Neutrophil (primary cell): Measurements from ENCODE around the gene ZNF738.
"Not testable (repeated sequence)": the region's sequence is repeated elsewhere in the genome, so short reads cannot be mapped to it uniquely, and the experiment has no call there.

Experiments used
- H3K27ac ChIP-seq: fragments of 200-600 bp; sonication (generic); 2 replicates; pipeline ENCODE4 v1.5.1; 2016; ENCODE audit warnings: mild to moderate bottlenecking, moderate library complexity
- H3K27me3 ChIP-seq: fragments of 200-600 bp; sonication (generic); 2 replicates; pipeline ENCODE4 v1.6.0; 2016; ENCODE audit warnings: mild to moderate bottlenecking
- H3K36me3 ChIP-seq: fragments of 200-600 bp; sonication (generic); 2 replicates; pipeline ENCODE4 v1.5.1; 2017
- H3K4me1 ChIP-seq, 2 experiments: fragments of 200-600 bp in 1 of 2; sonication (generic) in 1 of 2; 1 replicate in 1 of 2; 2 replicates in 1 of 2; pipeline versions ENCODE4 v1.5.1 to v1.6.1; 2013 to 2016; ENCODE audit warnings: low read depth in 1 of 2, low read length in 1 of 2, mild to moderate bottlenecking in 1 of 2, moderate library complexity in 1 of 2; ENCODE audit not compliant: control insufficient read depth in 1 of 2, insufficient read depth in 1 of 2
- H3K4me3 ChIP-seq, 2 experiments: fragments of 200-600 bp in 1 of 2; sonication (generic) in 1 of 2; 1 replicate in 1 of 2; 2 replicates in 1 of 2; pipeline ENCODE4 v1.5.1; 2013 to 2016; ENCODE audit warnings: low read depth in 1 of 2, low read length in 1 of 2, mild to moderate bottlenecking in 1 of 2, moderate library complexity in 1 of 2
- H3K9me3 ChIP-seq: fragments of 200-600 bp; sonication (generic); 2 replicates; pipeline ENCODE4 v1.5.1; 2016
- TF ChIP-seq, protein P1 (sequence below): fragments of 200-600 bp; sonication (generic); IDR thresholded peaks from 2 replicates; pipeline ENCODE4 v1.5.1; 2016; ENCODE audit warnings: antibody characterized with exemption

ZNF738 gene

GRCh38 chr19:21335721-21336120, 23.1 kb upstream of the ZNF738 start:
- TF ChIP-seq, protein P1, sequence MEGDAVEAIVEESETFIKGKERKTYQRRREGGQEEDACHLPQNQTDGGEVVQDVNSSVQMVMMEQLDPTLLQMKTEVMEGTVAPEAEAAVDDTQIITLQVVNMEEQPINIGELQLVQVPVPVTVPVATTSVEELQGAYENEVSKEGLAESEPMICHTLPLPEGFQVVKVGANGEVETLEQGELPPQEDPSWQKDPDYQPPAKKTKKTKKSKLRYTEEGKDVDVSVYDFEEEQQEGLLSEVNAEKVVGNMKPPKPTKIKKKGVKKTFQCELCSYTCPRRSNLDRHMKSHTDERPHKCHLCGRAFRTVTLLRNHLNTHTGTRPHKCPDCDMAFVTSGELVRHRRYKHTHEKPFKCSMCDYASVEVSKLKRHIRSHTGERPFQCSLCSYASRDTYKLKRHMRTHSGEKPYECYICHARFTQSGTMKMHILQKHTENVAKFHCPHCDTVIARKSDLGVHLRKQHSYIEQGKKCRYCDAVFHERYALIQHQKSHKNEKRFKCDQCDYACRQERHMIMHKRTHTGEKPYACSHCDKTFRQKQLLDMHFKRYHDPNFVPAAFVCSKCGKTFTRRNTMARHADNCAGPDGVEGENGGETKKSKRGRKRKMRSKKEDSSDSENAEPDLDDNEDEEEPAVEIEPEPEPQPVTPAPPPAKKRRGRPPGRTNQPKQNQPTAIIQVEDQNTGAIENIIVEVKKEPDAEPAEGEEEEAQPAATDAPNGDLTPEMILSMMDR, result no peak
- H3K36me3 ChIP-seq, result no peaks in the 10 kb centered on the region
- no peaks in the 10 kb centered on the region for H3K27me3 ChIP-seq
- H3K9me3 ChIP-seq, result peaks cover 12% of the 10 kb centered on the region
- no peaks in the 10 kb centered on the region for H3K4me1 ChIP-seq
- no peak overlapping the region for H3K4me3 ChIP-seq
- H3K27ac ChIP-seq, result no peak overlapping the region

DNA sequence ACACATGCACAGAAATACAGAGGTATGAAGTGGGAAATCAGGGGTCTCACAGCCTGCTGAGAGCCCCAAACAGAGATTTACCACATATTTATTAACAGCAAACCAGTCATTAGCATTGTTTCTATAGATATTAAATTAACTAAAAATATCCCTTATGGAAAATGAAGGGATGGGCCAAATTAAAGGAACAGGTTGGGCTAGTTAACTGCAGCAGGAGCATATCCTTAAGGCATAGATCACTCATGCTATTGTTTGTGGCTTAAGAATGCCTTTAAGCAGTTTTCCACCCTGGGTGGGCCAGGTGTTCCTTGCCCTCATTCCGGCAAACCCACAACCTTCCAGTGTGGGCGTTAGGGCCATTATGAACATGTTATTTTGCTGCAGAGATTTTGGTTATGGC, 14.0 kb upstream of the ZNF738 start:
- H3K36me3 ChIP-seq, H3K4me3 ChIP-seq, H3K27me3 ChIP-seq, H3K27ac ChIP-seq, H3K9me3 ChIP-seq, H3K4me1 ChIP-seq: not testable (repeated sequence)

DNA sequence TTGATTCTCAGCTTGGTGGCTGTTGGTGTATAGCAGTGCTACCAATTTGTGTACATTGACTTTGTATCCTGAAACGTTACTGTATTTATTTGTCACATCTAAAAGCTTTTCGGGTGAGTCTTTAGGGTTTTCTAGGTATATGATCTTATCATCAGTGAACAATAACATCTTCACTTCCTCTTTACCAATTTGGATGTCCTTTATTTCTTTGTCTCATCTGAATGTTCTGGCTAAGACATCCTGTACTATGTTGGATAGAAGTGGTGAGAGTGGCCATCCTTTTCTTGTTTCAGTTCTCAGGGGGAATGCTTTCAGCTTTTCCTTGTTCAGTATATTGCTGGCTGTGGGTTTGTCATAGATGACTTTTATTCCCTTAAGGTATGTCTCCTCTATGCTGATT, 6.0 kb upstream of the ZNF738 start:
- Histone ChIP-seq H3K4me3 (no peak overlapping the region), H3K4me1 (no peaks in the 10 kb centered on the region), H3K36me3 (no peaks in the 10 kb centered on the region), H3K27me3 (no peaks in the 10 kb centered on the region), H3K9me3 (no peaks in the 10 kb centered on the region), H3K27ac (no peak overlapping the region)
- TF ChIP-seq, protein P1, result no peak

- no peak overlapping the region for H3K4me3 ChIP-seq
- no peak overlapping the region for H3K27ac ChIP-seq
- TF ChIP-seq, protein P1, result no peak
- H3K36me3 ChIP-seq, result peaks cover 6% of the 10 kb centered on the region
- H3K27me3 ChIP-seq, result no peaks in the 10 kb centered on the region
- peaks cover 6 to 10% of the 10 kb centered on the region in 2 experiments for H3K4me1 ChIP-seq
- no peaks in the 10 kb centered on the region for H3K9me3 ChIP-seq
These were observed 3.5 kb downstream of the ZNF738 start for GRCh38 chr19:21362291-21362690.

- Histone ChIP-seq H3K36me3 (peaks cover 6% of the 10 kb centered on the region), H3K4me1 (no peaks in the 10 kb centered on the region), H3K27me3 (no peaks in the 10 kb centered on the region), H3K4me3 (no peak overlapping the region), H3K9me3 (peaks cover 57% of the 10 kb centered on the region), H3K27ac (no peak overlapping the region)
- TF ChIP-seq, protein P1, result no peak
These were observed 25.3 kb downstream of the ZNF738 start for GRCh38 chr19:21383980-21384582.

- H3K27me3 ChIP-seq, result no peaks in the 10 kb centered on the region
- TF ChIP-seq, protein P1, result no peak
- peak overlapping the region in 1 of 2 experiments; percentile 81 for H3K4me3 ChIP-seq
- H3K9me3 ChIP-seq, result no peaks in the 10 kb centered on the region
- H3K27ac ChIP-seq, result no peak overlapping the region
- peaks cover 12 to 13% of the 10 kb centered on the region in 2 experiments for H3K4me1 ChIP-seq
- H3K36me3 ChIP-seq, result peaks cover 15% of the 10 kb centered on the region
These were observed 37.3 kb downstream of the ZNF738 start for GRCh38 chr19:21396121-21396520.
